SK-N-SH treated with all-trans-retinoic acid at 6 μM for 48 hours (cell line): ENCODE measurements around the gene DPCD.

Source experiments
- ATAC-seq: fragments of 200-7000 bp; cut with Tn5 transposase; 3 replicates; pipeline ENCODE4 v1.9.1; 2020; ENCODE audit warnings: mild to moderate bottlenecking, moderate library complexity
- BACH2 ChIP-seq: fragments of 250-450 bp; sonication (Bioruptor Pico); IDR thresholded peaks from 2 replicates; pipeline ENCODE4 v1.9.0; 2021; ENCODE audit warnings: mild to moderate bottlenecking, borderline replicate concordance
- CREB5 ChIP-seq: fragments of 250-450 bp; sonication (Bioruptor Pico); IDR thresholded peaks from 2 replicates; pipeline ENCODE4 v1.5.1; 2020; ENCODE audit warnings: low read depth, mild to moderate bottlenecking, moderate library complexity
- CSDC2 ChIP-seq: fragments of 250-450 bp; sonication (Bioruptor Pico); IDR thresholded peaks from 2 replicates; pipeline ENCODE4 v1.5.0; 2020; ENCODE audit warnings: mild to moderate bottlenecking, moderate library complexity
- GLIS3 ChIP-seq: fragments of 250-450 bp; sonication (Bioruptor Pico); IDR thresholded peaks from 2 replicates; pipeline ENCODE4 v1.5.0; 2020; ENCODE audit warnings: mild to moderate bottlenecking, moderate library complexity
- POU6F1 ChIP-seq: fragments of 250-450 bp; sonication (Bioruptor Pico); IDR thresholded peaks from 2 replicates; pipeline ENCODE4 v1.8.0; 2021; ENCODE audit warnings: low read depth, mild to moderate bottlenecking, moderate library complexity, borderline replicate concordance
- RARB ChIP-seq: fragments of 250-450 bp; sonication (Bioruptor Pico); IDR thresholded peaks from 2 replicates; pipeline ENCODE4 v1.8.0; 2021; ENCODE audit warnings: mild to moderate bottlenecking, moderate library complexity
- SNAI2 ChIP-seq: fragments of 250-450 bp; sonication (Bioruptor Pico); IDR thresholded peaks from 2 replicates; pipeline ENCODE4 v1.5.0; 2020; ENCODE audit warnings: mild to moderate bottlenecking, moderate library complexity
- TOX ChIP-seq: fragments of 250-450 bp; sonication (Bioruptor Pico); IDR thresholded peaks from 2 replicates; pipeline ENCODE4 v1.8.0; 2021; ENCODE audit warnings: mild to moderate bottlenecking, moderate library complexity, borderline replicate concordance
- ZC3H10 ChIP-seq: fragments of 250-450 bp; sonication (Bioruptor Pico); IDR thresholded peaks from 2 replicates; pipeline ENCODE4 v1.5.1; 2021; ENCODE audit warnings: mild to moderate bottlenecking, moderate library complexity
- ZFP3 ChIP-seq: fragments of 250-450 bp; sonication (Bioruptor Pico); IDR thresholded peaks from 2 replicates; pipeline ENCODE4 v1.5.0; 2020; ENCODE audit warnings: mild to moderate bottlenecking, moderate library complexity
- ZFP30 ChIP-seq: fragments of 450-650 bp; formaldehyde crosslinking; IDR thresholded peaks from 2 replicates; pipeline ENCODE4 v1.5.0; 2022; ENCODE audit warnings: mild to moderate bottlenecking, moderate library complexity
- ZNF565 ChIP-seq: fragments of 450-650 bp; formaldehyde crosslinking; conservative IDR thresholded peaks from 2 replicates; pipeline ENCODE4 v1.5.0; 2020; ENCODE audit warnings: low read depth, mild to moderate bottlenecking, moderate library complexity
- ZNF70 ChIP-seq: fragments of 450-650 bp; formaldehyde crosslinking; IDR thresholded peaks from 2 replicates; pipeline ENCODE4 v1.5.0; 2020; ENCODE audit warnings: mild to moderate bottlenecking, moderate library complexity
- ZNF8 ChIP-seq: fragments of 450-650 bp; formaldehyde crosslinking; IDR thresholded peaks from 2 replicates; pipeline ENCODE4 v1.5.0; 2020; ENCODE audit warnings: mild to moderate bottlenecking, moderate library complexity
- TF ChIP-seq, protein P1 (sequence below): fragments of 250-450 bp; sonication (Bioruptor Pico); IDR thresholded peaks from 2 replicates; pipeline ENCODE4 v1.5.0; 2020; ENCODE audit warnings: mild to moderate bottlenecking, moderate library complexity
- TF ChIP-seq, protein P2 (sequence below): fragments of 250-450 bp; sonication (Bioruptor Pico); IDR thresholded peaks from 2 replicates; pipeline ENCODE4 v1.5.1; 2021; ENCODE audit warnings: mild to moderate bottlenecking, moderate library complexity
- TF ChIP-seq, protein P3 (sequence below): fragments of 250-450 bp; sonication (Bioruptor Pico); IDR thresholded peaks from 2 replicates; pipeline ENCODE4 v1.8.0; 2020; ENCODE audit warnings: mild to moderate bottlenecking, moderate library complexity, borderline replicate concordance

Gene DPCD

GRCh38 chr10:101619983-101620382 lies 31.9 kb downstream of the DPCD start:
- TF ChIP-seq, protein P1, sequence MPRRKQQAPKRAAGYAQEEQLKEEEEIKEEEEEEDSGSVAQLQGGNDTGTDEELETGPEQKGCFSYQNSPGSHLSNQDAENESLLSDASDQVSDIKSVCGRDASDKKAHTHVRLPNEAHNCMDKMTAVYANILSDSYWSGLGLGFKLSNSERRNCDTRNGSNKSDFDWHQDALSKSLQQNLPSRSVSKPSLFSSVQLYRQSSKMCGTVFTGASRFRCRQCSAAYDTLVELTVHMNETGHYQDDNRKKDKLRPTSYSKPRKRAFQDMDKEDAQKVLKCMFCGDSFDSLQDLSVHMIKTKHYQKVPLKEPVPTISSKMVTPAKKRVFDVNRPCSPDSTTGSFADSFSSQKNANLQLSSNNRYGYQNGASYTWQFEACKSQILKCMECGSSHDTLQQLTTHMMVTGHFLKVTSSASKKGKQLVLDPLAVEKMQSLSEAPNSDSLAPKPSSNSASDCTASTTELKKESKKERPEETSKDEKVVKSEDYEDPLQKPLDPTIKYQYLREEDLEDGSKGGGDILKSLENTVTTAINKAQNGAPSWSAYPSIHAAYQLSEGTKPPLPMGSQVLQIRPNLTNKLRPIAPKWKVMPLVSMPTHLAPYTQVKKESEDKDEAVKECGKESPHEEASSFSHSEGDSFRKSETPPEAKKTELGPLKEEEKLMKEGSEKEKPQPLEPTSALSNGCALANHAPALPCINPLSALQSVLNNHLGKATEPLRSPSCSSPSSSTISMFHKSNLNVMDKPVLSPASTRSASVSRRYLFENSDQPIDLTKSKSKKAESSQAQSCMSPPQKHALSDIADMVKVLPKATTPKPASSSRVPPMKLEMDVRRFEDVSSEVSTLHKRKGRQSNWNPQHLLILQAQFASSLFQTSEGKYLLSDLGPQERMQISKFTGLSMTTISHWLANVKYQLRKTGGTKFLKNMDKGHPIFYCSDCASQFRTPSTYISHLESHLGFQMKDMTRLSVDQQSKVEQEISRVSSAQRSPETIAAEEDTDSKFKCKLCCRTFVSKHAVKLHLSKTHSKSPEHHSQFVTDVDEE (CRISPR knock-in tag): no peak
- TF ChIP-seq ZNF565 (no peak), TOX (CRISPR knock-in tag) (no peak), CREB5 (CRISPR knock-in tag) (no peak)
- TF ChIP-seq, protein P2, sequence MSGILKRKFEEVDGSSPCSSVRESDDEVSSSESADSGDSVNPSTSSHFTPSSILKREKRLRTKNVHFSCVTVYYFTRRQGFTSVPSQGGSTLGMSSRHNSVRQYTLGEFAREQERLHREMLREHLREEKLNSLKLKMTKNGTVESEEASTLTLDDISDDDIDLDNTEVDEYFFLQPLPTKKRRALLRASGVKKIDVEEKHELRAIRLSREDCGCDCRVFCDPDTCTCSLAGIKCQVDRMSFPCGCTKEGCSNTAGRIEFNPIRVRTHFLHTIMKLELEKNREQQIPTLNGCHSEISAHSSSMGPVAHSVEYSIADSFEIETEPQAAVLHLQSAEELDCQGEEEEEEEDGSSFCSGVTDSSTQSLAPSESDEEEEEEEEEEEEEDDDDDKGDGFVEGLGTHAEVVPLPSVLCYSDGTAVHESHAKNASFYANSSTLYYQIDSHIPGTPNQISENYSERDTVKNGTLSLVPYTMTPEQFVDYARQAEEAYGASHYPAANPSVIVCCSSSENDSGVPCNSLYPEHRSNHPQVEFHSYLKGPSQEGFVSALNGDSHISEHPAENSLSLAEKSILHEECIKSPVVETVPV: no peak
- ATAC-seq: no peak

DNA sequence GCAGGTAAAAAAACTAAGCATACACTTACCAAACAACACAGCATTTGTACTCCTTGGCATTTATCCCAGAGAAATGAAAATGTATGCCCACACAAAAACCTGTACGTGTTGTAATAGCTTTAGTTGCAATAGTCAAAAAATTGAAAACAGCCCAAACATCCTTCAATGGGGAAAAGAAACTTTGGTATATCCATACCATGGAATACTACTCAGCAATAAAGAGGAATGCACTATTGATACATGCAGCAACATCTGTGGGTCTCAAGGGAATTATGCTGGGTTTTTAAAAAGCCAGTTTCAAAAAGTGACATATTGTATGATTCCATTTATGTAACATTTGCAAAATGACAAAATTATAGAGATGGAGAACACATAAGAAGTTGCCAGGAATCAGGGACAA lies 35.4 kb downstream of the DPCD start:
- TF ChIP-seq ZNF8 (CRISPR knock-in tag) (peak; percentile 93), RARB (no peak), ZNF70 (CRISPR knock-in tag) (no peak), GLIS3 (CRISPR knock-in tag) (no peak), ZC3H10 (CRISPR knock-in tag) (no peak)
- TF ChIP-seq, protein P2: no peak
- TF ChIP-seq, all 23 proteins: peak for 1
- ATAC-seq: no peak

- ATAC-seq: no peak
- TF ChIP-seq ZNF565: no peak
- TF ChIP-seq ZNF8 (CRISPR knock-in tag): no peak
- no peak for TF ChIP-seq POU6F1
- TF ChIP-seq ZNF70 (CRISPR knock-in tag): no peak
- TF ChIP-seq, protein P1 (CRISPR knock-in tag): no peak
- TF ChIP-seq SNAI2 (CRISPR knock-in tag): no peak
- no peak for TF ChIP-seq ZFP3
- TF ChIP-seq, protein P3, sequence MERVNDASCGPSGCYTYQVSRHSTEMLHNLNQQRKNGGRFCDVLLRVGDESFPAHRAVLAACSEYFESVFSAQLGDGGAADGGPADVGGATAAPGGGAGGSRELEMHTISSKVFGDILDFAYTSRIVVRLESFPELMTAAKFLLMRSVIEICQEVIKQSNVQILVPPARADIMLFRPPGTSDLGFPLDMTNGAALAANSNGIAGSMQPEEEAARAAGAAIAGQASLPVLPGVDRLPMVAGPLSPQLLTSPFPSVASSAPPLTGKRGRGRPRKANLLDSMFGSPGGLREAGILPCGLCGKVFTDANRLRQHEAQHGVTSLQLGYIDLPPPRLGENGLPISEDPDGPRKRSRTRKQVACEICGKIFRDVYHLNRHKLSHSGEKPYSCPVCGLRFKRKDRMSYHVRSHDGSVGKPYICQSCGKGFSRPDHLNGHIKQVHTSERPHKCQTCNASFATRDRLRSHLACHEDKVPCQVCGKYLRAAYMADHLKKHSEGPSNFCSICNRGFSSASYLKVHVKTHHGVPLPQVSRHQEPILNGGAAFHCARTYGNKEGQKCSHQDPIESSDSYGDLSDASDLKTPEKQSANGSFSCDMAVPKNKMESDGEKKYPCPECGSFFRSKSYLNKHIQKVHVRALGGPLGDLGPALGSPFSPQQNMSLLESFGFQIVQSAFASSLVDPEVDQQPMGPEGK: no peak
- no peak for TF ChIP-seq BACH2 (CRISPR knock-in tag)
- no peak for TF ChIP-seq ZC3H10 (CRISPR knock-in tag)
- TF ChIP-seq RARB: no peak
- TF ChIP-seq CSDC2 (CRISPR knock-in tag): no peak
- TF ChIP-seq GLIS3 (CRISPR knock-in tag): no peak
- TF ChIP-seq TOX (CRISPR knock-in tag): no peak
- TF ChIP-seq ZFP30 (CRISPR knock-in tag): no peak
Measured at GRCh38 chr10:101624526-101625102, 36.5 kb downstream of the DPCD start.
